ENCODE data around the gene TP53. TPM values are rescaled to one million over a fixed set of nuclear protein-coding genes. Genes with fewer than 3 reads are reported as not detected.
A peak's percentile ranks its signal among the peaks of the same experiment; 100 is the strongest.

Gene TP53
- total and polyA plus RNA-seq, 10 of the 15 experiments (the other 5 are each of a cell fraction or from before 2014, with no cell fraction given), result 35.6 to 162 (median 75.9) TPM

DNA sequence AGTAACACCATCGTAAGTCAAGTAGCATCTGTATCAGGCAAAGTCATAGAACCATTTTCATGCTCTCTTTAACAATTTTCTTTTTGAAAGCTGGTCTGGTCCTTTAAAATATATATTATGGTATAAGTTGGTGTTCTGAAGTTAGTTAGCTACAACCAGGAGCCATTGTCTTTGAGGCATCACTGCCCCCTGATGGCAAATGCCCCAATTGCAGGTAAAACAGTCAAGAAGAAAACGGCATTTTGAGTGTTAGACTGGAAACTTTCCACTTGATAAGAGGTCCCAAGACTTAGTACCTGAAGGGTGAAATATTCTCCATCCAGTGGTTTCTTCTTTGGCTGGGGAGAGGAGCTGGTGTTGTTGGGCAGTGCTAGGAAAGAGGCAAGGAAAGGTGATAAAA lies 14.1 kb downstream of the TP53 start:
- FAIRE-seq (no peak), DNase-seq (ENCODE audit: low read depth, low spot score) (peak; percentile 3), ATAC-seq (no peak)
- Histone ChIP-seq H4K20me1 (ENCODE audit: control insufficient read depth, insufficient read depth) (no peaks in the 10 kb centered on the region), H2AFZ (ENCODE audit: control insufficient read depth, low read depth, low read length) (no peak overlapping the region), H3K4me2 (ENCODE audit: control insufficient read depth, insufficient read depth) (no peak overlapping the region), H3K4me3 (no peak overlapping the region), H3K27ac (ENCODE audit: control insufficient read depth, insufficient read depth) (no peak overlapping the region), H3K9me3 (replicated peaks; ENCODE audit: control insufficient read depth, insufficient read depth, low read length) (peaks cover 8% of the 10 kb centered on the region), H3K27me3 (replicated peaks in 1 of 2; ENCODE audit: control insufficient read depth in 2 of 2, insufficient read depth in 2 of 2, low read length in 1 of 2) (no peaks in the 10 kb centered on the region), H3K9ac (ENCODE audit: control insufficient read depth, insufficient read depth, low read length) (no peak overlapping the region), H3K79me2 (ENCODE audit: control insufficient read depth, insufficient read depth, low read length) (no peaks in the 10 kb centered on the region), H3K36me3 (ENCODE audit: control insufficient read depth in 2 of 2, insufficient read depth in 2 of 2, low read length in 1 of 2) (peaks cover 21 to 31% of the 10 kb centered on the region in 2 experiments), H3K4me1 (ENCODE audit: control insufficient read depth, insufficient read depth, low read length) (no peaks in the 10 kb centered on the region)
- POLR2A ChIA-PET, result interaction anchor here (0.6 to 0.8 kb wide), 3 partner anchors 9 to 46 kb away, joined by 3 to 4 read pairs (median 3); no protein-coding TSS in a partner anchor
- intact Hi-C loops (cut with micrococcal nuclease; ENCODE audit: unreplicated experiment) (no loop called here), in situ Hi-C loops (cut with MboI) (no loop called here)
- CTCF ChIA-PET, result interaction anchor here (0.6 to 2.6 kb wide), 7 partner anchors 11 to 181 kb away, joined by 3 to 13 read pairs (median 4); partner anchors contain the start of genes ATP1B2, SENP3 and TP53
- WGBS (ENCODE audit: insufficient coverage, insufficient replicate concordance, low lambda C conversion rate, missing lambda C conversion rate), result 100% methylated on average over 2 of the region's 2 CpGs
- SMC1A ChIA-PET (ENCODE audit: uncharacterized antibody, unreplicated experiment), result interaction anchor here (1.3 kb wide), 1 partner anchor 10 kb away, joined by 3 read pairs; no protein-coding TSS in a partner anchor
- RAD21 ChIA-PET (ENCODE audit: unreplicated experiment), result no interaction called here
- BruUV-seq (replicated peaks), result no TSS peak
- TF ChIP-seq NBN (IDR thresholded peaks at IDR 0.05), result no peak
- TF ChIP-seq ZSCAN29 (IDR thresholded peaks at IDR 0.05), result no peak
- no peak for TF ChIP-seq EP300 (IDR thresholded peaks at IDR 0.05; ENCODE audit: borderline replicate concordance in 1 of 2, control insufficient read depth in 1 of 2, low read depth in 2 of 2, low read length in 2 of 2)
- TF ChIP-seq NFIC (IDR thresholded peaks at IDR 0.05; ENCODE audit: low read depth, low read length), result no peak
- no peak for TF ChIP-seq CHD1 (IDR thresholded peaks at IDR 0.05; ENCODE audit: low read depth, low read length)
- TF ChIP-seq ASH2L (IDR thresholded peaks at IDR 0.05; ENCODE audit: borderline replicate concordance, low read depth), result no peak
- no peak for TF ChIP-seq BCLAF1 (IDR thresholded peaks at IDR 0.05)
- no peak for TF ChIP-seq ZBTB40 (IDR thresholded peaks at IDR 0.05; ENCODE audit: borderline replicate concordance)
- no peak for TF ChIP-seq RCOR1 (conservative IDR thresholded peaks at IDR 0.05; ENCODE audit: low read depth, low read length)
- TF ChIP-seq RAD21 (IDR thresholded peaks at IDR 0.05; ENCODE audit: insufficient read depth, low read depth, low read length), result 0 out of 2 replicates have a peak, but pooled peaks have one; percentile 22
- TF ChIP-seq, protein P1, sequence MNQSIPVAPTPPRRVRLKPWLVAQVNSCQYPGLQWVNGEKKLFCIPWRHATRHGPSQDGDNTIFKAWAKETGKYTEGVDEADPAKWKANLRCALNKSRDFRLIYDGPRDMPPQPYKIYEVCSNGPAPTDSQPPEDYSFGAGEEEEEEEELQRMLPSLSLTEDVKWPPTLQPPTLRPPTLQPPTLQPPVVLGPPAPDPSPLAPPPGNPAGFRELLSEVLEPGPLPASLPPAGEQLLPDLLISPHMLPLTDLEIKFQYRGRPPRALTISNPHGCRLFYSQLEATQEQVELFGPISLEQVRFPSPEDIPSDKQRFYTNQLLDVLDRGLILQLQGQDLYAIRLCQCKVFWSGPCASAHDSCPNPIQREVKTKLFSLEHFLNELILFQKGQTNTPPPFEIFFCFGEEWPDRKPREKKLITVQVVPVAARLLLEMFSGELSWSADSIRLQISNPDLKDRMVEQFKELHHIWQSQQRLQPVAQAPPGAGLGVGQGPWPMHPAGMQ (IDR thresholded peaks at IDR 0.05; ENCODE audit: borderline replicate concordance), result no peak
- TF ChIP-seq JUND (IDR thresholded peaks at IDR 0.05; ENCODE audit: low read depth, low read length), result no peak
- TF ChIP-seq YBX1 (IDR thresholded peaks at IDR 0.05), result no peak
- no peak for TF ChIP-seq NRF1 (conservative IDR thresholded peaks at IDR 0.05; ENCODE audit: low read depth, low read length)

Data from GM12878 (cell line).